HG03175 (cell line): Measurements from ENCODE around the gene PHACTR1.

Experiments
- ATAC-seq: cut with Tn5 transposase; IDR thresholded peaks from one replicate; pipeline ENCODE4 v1.9.1; 2021; ENCODE audit warnings: mild to moderate bottlenecking, moderate library complexity; ENCODE audit not compliant: unreplicated experiment

The PHACTR1 gene

GRCh38 chr6:13178107-13178506 lies 461.5 kb downstream of the PHACTR1 start:
- no peak for ATAC-seq

GRCh38 chr6:13180538-13180937 lies 464.0 kb downstream of the PHACTR1 start:
- ATAC-seq, result no peak

GRCh38 chr6:13181393-13181792 lies 464.8 kb downstream of the PHACTR1 start:
- no peak for ATAC-seq

- ATAC-seq, result no peak
Measured at GRCh38 chr6:13183415-13184088, 467.0 kb downstream of the PHACTR1 start.

GRCh38 chr6:13184089-13184468 lies 467.5 kb downstream of the PHACTR1 start:
- ATAC-seq, result no peak

GRCh38 chr6:13184547-13184946 lies 468.0 kb downstream of the PHACTR1 start:
- ATAC-seq, result no peak

- ATAC-seq, result no peak
Measured at GRCh38 chr6:13186861-13187260, 470.3 kb downstream of the PHACTR1 start.

GRCh38 chr6:13187692-13188091 lies 471.1 kb downstream of the PHACTR1 start:
- ATAC-seq, result no peak

- ATAC-seq, result no peak
Measured at GRCh38 chr6:13188306-13188705, 471.7 kb downstream of the PHACTR1 start.

- no peak for ATAC-seq
Measured at GRCh38 chr6:13189710-13190109, 473.1 kb downstream of the PHACTR1 start.

- no peak for ATAC-seq
Measured at GRCh38 chr6:13190376-13190775, 473.8 kb downstream of the PHACTR1 start.

- no peak for ATAC-seq
Measured at GRCh38 chr6:13191461-13191860, 474.9 kb downstream of the PHACTR1 start.

- peak; percentile 49 for ATAC-seq
Measured at GRCh38 chr6:13194852-13195251, 478.3 kb downstream of the PHACTR1 start.

- no peak for ATAC-seq
Measured at GRCh38 chr6:13195803-13196202, 479.2 kb downstream of the PHACTR1 start.

GRCh38 chr6:13198168-13198567 lies 481.6 kb downstream of the PHACTR1 start:
- no peak for ATAC-seq

- ATAC-seq, result no peak
Measured at GRCh38 chr6:13201336-13201735, 484.8 kb downstream of the PHACTR1 start.

- no peak for ATAC-seq
Measured at GRCh38 chr6:13203145-13203544, 486.6 kb downstream of the PHACTR1 start.

GRCh38 chr6:13205106-13205505 lies 488.5 kb downstream of the PHACTR1 start:
- no peak for ATAC-seq

- ATAC-seq, result no peak
Measured at GRCh38 chr6:13212096-13212495, 495.5 kb downstream of the PHACTR1 start.

GRCh38 chr6:13212538-13212937 lies 496.0 kb downstream of the PHACTR1 start:
- ATAC-seq, result no peak

- no peak for ATAC-seq
Measured at GRCh38 chr6:13215390-13215789, 498.8 kb downstream of the PHACTR1 start.

- ATAC-seq, result no peak
Measured at GRCh38 chr6:13216236-13217014, 499.9 kb downstream of the PHACTR1 start.
